GM12872 (cell line): ENCODE measurements around the gene PCSK4.

Experiments used
- TF ChIP-seq, protein P1 (sequence below): IDR thresholded peaks from 3 replicates; pipeline ENCODE4 v1.5.1; 2011; ENCODE audit warnings: low read depth, mild to moderate bottlenecking, low read length, moderate library complexity; ENCODE audit not compliant: insufficient read depth

The PCSK4 gene

DNA sequence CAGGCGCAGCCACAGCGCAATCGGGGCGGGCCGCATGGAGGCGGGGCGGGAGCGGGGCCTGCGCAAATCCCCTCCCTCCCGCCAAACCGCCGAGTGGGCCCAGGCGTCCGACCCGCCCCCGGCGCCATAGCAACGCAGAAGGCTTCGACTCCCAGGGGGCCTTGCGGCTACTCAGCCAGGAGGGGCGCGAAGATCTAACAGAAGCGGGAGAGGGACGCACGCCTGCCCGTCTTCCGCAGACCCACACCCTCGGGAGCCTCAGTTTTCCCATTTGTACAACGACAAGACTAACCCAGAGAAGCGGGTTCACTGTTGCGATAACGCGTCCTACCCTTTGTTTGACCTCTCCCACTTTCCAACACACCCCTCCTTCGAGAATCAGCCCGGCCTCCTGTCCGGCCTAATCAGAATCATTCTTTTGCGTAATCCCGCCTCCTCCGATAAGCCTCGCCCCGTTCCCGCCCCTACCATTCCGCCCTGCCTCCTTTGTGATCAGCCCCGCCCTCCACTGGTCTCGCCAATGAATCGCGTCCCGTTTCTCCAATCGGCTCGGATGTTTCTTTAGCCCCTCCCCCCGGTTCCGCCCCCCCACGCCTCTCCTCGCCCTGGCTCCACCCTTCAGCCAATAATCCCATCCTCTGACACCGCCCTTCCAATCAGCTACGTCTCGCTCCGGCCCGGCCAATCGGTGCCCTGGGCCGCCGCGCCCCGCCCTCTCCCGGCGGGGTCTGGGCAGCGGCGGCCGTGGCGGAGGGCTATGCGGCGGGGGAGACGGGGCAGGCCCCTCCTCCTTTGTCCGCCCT, at the start of gene PCSK4:
Gene PCSK4, minus strand, starts transcription at position 40 of the 803 bp plus-strand sequence. Its CDS starts 4 bp downstream, at position 36.
- TF ChIP-seq, protein P1, sequence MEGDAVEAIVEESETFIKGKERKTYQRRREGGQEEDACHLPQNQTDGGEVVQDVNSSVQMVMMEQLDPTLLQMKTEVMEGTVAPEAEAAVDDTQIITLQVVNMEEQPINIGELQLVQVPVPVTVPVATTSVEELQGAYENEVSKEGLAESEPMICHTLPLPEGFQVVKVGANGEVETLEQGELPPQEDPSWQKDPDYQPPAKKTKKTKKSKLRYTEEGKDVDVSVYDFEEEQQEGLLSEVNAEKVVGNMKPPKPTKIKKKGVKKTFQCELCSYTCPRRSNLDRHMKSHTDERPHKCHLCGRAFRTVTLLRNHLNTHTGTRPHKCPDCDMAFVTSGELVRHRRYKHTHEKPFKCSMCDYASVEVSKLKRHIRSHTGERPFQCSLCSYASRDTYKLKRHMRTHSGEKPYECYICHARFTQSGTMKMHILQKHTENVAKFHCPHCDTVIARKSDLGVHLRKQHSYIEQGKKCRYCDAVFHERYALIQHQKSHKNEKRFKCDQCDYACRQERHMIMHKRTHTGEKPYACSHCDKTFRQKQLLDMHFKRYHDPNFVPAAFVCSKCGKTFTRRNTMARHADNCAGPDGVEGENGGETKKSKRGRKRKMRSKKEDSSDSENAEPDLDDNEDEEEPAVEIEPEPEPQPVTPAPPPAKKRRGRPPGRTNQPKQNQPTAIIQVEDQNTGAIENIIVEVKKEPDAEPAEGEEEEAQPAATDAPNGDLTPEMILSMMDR, result no peak

DNA sequence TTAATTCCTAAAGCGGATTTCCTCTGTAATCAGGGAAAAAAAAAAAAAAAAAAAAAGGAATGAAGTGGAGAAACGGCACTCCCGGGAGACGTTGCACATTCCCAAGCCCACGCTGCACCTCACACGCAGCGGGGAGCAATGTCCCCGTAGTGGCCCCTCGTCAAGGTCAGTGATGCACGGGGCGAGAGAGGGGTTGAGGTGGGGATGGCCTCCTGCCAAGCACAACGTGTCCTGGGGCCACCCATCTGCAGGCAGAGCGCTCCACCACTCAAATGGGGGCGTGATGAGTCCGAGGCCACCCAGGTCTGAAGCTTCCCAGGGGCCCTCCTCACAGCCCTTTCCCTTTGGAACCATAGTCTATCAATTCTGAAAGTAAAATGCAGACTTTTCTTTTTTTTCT, 48.8 kb upstream of the PCSK4 start:
- TF ChIP-seq, protein P1, result no peak

GRCh38 chr19:1534972-1535371, 44.8 kb upstream of the PCSK4 start:
- TF ChIP-seq, protein P1, result no peak

- TF ChIP-seq, protein P1, result no peak
These were observed 43.5 kb upstream of the PCSK4 start for GRCh38 chr19:1533510-1534150.

DNA sequence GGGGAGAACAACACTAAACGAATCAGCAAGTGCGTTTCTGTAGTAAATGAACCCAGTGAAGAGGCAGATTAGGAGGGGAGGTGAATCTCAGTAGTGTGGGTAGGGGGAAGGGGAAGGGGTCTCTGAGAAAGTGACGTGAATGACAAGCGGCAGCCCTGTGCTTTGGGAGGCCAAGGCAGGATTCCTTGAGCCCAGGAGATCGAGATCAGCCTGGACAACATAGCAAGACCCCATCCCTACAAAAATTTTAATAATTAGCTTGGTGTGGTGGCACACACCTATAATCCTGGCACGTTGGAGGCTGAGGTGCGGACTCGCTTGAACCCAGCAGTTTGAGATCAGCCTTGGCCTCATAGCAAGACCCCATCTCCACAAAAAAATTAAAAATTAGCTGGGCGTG, 41.9 kb upstream of the PCSK4 start:
- TF ChIP-seq, protein P1, result no peak

DNA sequence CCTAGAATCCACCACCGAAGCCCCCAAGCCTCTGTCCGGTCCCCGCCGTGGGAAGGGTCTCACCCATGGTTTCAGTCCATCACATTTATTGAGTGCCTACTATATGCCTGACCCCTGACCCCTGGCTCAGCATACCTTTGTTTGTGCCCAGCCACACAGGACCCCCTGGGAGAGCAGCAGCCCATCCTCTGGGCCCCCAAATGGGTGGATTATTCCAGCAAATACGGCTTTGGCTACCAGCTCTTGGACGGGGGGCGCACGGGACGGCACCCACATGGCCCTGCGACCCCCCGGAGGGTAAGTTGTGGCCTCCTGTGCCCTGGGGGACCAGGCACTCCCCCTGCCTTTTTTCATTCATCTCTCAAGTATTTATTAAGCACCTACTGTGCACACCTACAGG, 41.4 kb upstream of the PCSK4 start:
- TF ChIP-seq, protein P1, result no peak

DNA sequence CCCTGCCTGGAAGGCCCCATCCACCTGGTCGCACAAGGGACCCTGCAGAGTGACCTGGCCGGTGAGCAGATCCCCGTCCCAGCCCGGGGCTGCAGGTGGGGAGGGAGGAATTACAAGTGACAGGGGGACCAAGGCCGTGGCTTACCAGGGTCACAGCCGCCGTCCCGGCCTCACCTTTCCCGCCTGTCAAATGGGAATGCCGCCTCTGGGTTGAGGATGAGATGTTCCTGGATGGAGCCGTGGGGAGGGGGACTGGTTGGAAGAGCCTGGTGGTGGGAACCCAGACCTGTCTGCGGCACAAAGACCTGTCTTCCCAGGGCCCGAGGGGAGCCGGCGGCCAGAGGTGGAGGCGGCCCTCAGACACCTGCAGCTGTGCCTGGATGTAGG, 39.3 kb upstream of the PCSK4 start:
- TF ChIP-seq, protein P1, result no peak
